Endodermal cell (in vitro differentiated cells): Measurements from ENCODE around the gene TRIM67. TPM values are rescaled to one million over a fixed set of nuclear protein-coding genes. Genes with fewer than 3 reads are reported as not detected.

Experiments
- DNase-seq: peaks from one replicate; pipeline ENCODE4 v3.0.0-alpha.2; 2017
- H3K27ac ChIP-seq: 2 replicates; pipeline ENCODE4 v1.5.1; 2013; ENCODE audit warnings: mild to moderate bottlenecking, low read depth, low read length, moderate library complexity
- H3K27me3 ChIP-seq: 2 replicates; pipeline ENCODE4 v1.6.1; 2013; ENCODE audit warnings: mild to moderate bottlenecking, low read length, moderate library complexity; ENCODE audit not compliant: insufficient read depth, control insufficient read depth, poor library complexity, severe bottlenecking
- H3K36me3 ChIP-seq: 2 replicates; pipeline ENCODE4 v1.7.0; 2013; ENCODE audit warnings: mild to moderate bottlenecking, low read length, moderate library complexity; ENCODE audit not compliant: control insufficient read depth, insufficient read depth
- H3K4me1 ChIP-seq: one replicate; pipeline ENCODE4 v1.7.0; 2013; ENCODE audit warnings: low read length; ENCODE audit not compliant: control insufficient read depth, insufficient read depth
- H3K4me3 ChIP-seq: 2 replicates; pipeline ENCODE4 v1.5.1; 2013; ENCODE audit warnings: mild to moderate bottlenecking, low read length, moderate library complexity
- H3K9ac ChIP-seq: 2 replicates; pipeline ENCODE4 v1.6.1; 2013; ENCODE audit warnings: mild to moderate bottlenecking, low read length, moderate library complexity; ENCODE audit not compliant: poor library complexity, severe bottlenecking; ENCODE audit errors: extremely low read depth
- H3K9me3 ChIP-seq: 2 replicates; pipeline ENCODE4 v1.6.1; 2013; ENCODE audit warnings: mild to moderate bottlenecking, low read length, moderate library complexity; ENCODE audit not compliant: control insufficient read depth
- H3K27ac Mint-ChIP-seq: 2 replicates; pipeline ENCODE4 v1.8.0; 2020; ENCODE audit warnings: mixed read lengths
- H3K27me3 Mint-ChIP-seq: 2 replicates; pipeline ENCODE4 v1.8.0; 2021; ENCODE audit warnings: mild to moderate bottlenecking, mixed read lengths; ENCODE audit not compliant: insufficient read depth
- H3K36me3 Mint-ChIP-seq: 2 replicates; pipeline ENCODE4 v1.8.0; 2020; ENCODE audit warnings: low read depth, mixed read lengths
- H3K4me1 Mint-ChIP-seq: 2 replicates; pipeline ENCODE4 v1.8.0; 2020; ENCODE audit warnings: mixed read lengths
- H3K4me3 Mint-ChIP-seq: 2 replicates; pipeline ENCODE4 v1.8.0; 2020; ENCODE audit warnings: mild to moderate bottlenecking, moderate library complexity, mixed read lengths
- H3K9me3 Mint-ChIP-seq: 2 replicates; pipeline ENCODE4 v1.8.0; 2020; ENCODE audit warnings: mild to moderate bottlenecking, mixed read lengths
- CTCF ChIP-seq: fragments of 200-600 bp; sonication (generic); conservative IDR thresholded peaks from 2 replicates; pipeline ENCODE4 v1.5.0; 2021; ENCODE audit warnings: antibody characterized with exemption, mild to moderate bottlenecking
- WGBS, 2 experiments: methylation state at CpG; one replicate each; pipeline versions ENCODE4 v1.1.5 to v1.1.7; 2013; ENCODE audit warnings: missing lambda C conversion rate in 2 of 2, mixed read lengths in 1 of 2; ENCODE audit not compliant: insufficient coverage in 1 of 2, insufficient read length in 1 of 2; 5-methylcytosine and 5-hydroxymethylcytosine counted together
- total RNA-seq, 2 donors: library from RNA; stranded (reverse); fragmentation: NEBNext Ultra II Directional in 1 of 2; extraction: Animal tissue kit (Norgen Biotek cat#: 25700) in 1 of 2; gene quantifications; 2 replicates in 1 of 2; 3 replicates in 1 of 2; pipeline ENCODE4 v1.2.1, GENCODE V29; 2021

TRIM67 gene
- total RNA-seq, 2 donors from 2014 or later = 0.04 TPM

DNA sequence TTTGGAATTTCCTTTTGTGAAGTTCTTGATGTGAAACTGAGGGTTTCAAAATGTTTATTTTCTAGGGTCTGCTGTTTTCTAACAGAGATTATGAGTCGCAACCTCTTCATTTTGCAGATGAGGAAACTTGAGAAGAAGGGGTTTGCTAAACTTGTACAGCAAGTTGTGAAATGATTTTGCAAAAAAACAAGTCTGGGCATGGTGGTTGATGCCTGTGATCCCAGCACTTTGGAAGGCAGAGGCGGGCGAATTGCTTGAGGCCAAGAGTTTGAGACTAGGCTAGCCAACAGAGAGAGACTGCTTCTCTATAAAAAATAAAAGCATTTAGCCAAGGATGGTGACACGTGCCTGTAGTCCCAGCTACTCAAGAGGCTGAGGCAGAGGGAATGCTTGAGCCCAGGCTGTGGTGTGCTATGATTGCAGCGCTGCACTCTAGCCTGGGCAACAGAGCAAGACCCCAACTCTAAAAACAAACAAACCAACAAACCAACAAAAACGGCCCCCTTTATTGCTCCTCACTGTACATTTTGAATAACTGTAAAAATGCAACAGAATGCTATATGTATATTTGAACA, 9.9 kb downstream of the TRIM67 start:
- H3K9me3 Mint-ChIP-seq = no peaks in the 10 kb centered on the region
- no peak overlapping the region for H3K9ac ChIP-seq

GRCh38 chr1:231172411-231172810, 10.6 kb downstream of the TRIM67 start:
- no peaks in the 10 kb centered on the region for H3K36me3 ChIP-seq
- Mint-ChIP-seq H3K4me3 (no peak overlapping the region), H3K27ac (no peak overlapping the region), H3K4me1 (peaks cover 5% of the 10 kb centered on the region), H3K27me3 (peaks cover 50% of the 10 kb centered on the region), H3K36me3 (no peaks in the 10 kb centered on the region), H3K9me3 (no peaks in the 10 kb centered on the region)
- H3K27me3 ChIP-seq = no peaks in the 10 kb centered on the region
- 82% methylated on average over 3 of the region's 3 CpGs; no CpG with 5 or more reads in 1 of the 2 experiments for WGBS, 2 experiments
- H3K9ac ChIP-seq = no peak overlapping the region
- H3K4me1 ChIP-seq = no peaks in the 10 kb centered on the region
- no peak for TF ChIP-seq CTCF
- H3K4me3 ChIP-seq = no peak overlapping the region
- H3K27ac ChIP-seq = no peak overlapping the region
- DNase-seq = no peak
- H3K9me3 ChIP-seq = no peaks in the 10 kb centered on the region

More for the DNA sequence above, 9.9 kb downstream of the TRIM67 start:
- DNase-seq = no peak
- H3K4me1 Mint-ChIP-seq = peaks cover 1% of the 10 kb centered on the region
- H3K27me3 Mint-ChIP-seq = peaks cover 51% of the 10 kb centered on the region
- H3K4me3 Mint-ChIP-seq = no peak overlapping the region
- H3K27ac ChIP-seq = no peak overlapping the region
- H3K9me3 ChIP-seq = no peaks in the 10 kb centered on the region
- H3K4me3 ChIP-seq = no peak overlapping the region
- H3K4me1 ChIP-seq = no peaks in the 10 kb centered on the region
- H3K27ac Mint-ChIP-seq = no peak overlapping the region
- WGBS, 2 experiments = 88 to 100% methylated on average over 1 to 6 of the region's 6 CpGs
- no peak for TF ChIP-seq CTCF
- H3K36me3 ChIP-seq = no peaks in the 10 kb centered on the region
- H3K27me3 ChIP-seq = peaks cover 4% of the 10 kb centered on the region
- no peaks in the 10 kb centered on the region for H3K36me3 Mint-ChIP-seq

- Mint-ChIP-seq H3K27me3 (peaks cover 66% of the 10 kb centered on the region), H3K4me3 (no peak overlapping the region), H3K9me3 (peaks cover 7% of the 10 kb centered on the region), H3K27ac (no peak overlapping the region), H3K4me1 (peaks cover 4% of the 10 kb centered on the region), H3K36me3 (no peaks in the 10 kb centered on the region)
- H3K27ac ChIP-seq = no peak overlapping the region
- no peaks in the 10 kb centered on the region for H3K4me1 ChIP-seq
- H3K36me3 ChIP-seq = no peaks in the 10 kb centered on the region
- TF ChIP-seq CTCF = no peak
- no peak overlapping the region for H3K4me3 ChIP-seq
- H3K27me3 ChIP-seq = no peaks in the 10 kb centered on the region
- WGBS, 2 experiments = 20 to 58% methylated on average over 1 of the region's 1 CpG
- H3K9ac ChIP-seq = no peak overlapping the region
- no peak for DNase-seq
- peaks cover 14% of the 10 kb centered on the region for H3K9me3 ChIP-seq
These were observed 14.6 kb downstream of the TRIM67 start for GRCh38 chr1:231176421-231176820.
